COLO829 (cell line): ENCODE data around the gene PPP2R5C.

ENCODE experiments used
- DNase-seq: peaks from one replicate; pipeline ENCODE4 v3.0.0; 2012; ENCODE audit warnings: low spot score

PPP2R5C gene

DNA sequence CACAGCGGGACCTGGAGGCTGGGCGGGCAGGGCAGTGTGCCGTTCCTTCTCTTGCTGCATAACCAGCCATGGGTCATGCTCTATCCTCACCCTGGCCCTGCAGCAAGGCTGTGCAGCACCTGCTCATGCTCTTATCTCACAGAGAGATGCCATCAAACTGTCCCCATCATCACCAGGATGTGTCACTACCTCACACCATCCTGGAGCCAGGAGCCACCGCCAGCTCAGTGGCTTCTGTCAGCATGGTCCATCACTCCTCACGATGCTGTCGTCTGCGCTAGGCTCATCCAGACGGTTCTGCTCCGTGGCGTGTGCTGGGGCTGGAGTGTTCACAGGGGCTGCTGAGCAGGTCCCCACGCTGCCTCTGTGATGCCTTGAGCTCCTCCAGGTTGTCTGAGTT is 125.7 kb downstream of the PPP2R5C start:
- DNase-seq: no peak

DNA sequence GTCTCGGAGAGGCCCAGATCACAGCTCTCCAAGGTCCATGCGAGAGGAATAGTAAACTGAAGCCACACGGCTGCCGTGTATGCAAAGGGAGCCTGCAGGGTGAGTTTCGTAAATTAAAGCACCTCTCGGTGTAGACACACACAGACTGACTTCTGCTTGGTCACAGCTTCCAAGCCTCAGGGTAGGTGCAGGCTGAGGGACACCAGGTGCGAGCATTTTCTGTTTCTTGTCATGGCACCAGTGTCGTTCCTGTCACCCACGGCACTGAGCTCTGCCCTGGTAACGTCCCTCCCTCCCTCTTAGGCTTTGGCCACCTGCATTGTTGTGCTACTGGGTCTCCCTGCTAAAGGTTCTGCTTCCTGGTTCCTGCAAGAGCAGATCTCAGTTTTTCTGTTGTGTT is 126.7 kb downstream of the PPP2R5C start:
- no peak for DNase-seq

DNA sequence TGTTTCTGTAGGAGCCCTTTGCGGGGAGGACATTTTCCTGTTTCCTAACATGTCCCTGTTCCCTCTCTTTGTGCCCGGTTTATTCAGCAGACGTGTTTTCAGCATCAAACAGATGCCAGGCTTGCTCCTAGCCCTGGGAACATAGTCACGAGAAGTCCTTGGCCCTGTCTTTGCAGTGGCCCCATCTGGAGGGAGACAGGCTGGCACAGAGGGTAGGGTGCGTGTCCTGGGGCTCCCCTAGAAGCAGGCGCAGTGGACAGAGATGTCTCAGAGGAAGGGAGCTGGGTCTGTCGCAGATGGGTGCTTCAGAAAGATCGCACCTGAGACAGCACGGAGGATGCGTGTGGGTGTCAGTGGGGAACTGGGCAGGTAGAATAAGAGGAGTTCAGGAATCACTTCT is 127.9 kb downstream of the PPP2R5C start:
- no peak for DNase-seq

DNA sequence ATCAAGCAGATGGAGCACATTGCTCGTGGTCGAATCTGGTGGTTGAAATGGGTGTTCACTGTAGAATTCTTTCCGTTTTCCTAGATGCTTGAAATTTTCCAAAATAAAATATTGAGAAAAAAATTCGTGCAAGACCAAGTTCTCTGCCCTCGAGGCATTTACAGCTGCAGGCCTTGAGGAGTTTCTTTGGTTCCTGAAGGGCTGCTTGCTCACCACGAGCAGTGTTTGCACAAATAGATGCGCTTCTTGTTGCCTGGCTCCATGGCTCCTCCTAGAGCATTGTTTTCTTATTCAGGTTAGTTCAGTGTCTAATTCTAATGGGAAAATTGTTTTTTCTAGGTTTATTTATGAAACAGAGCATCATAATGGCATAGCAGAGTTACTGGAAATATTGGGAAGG is 128.4 kb downstream of the PPP2R5C start:
- no peak for DNase-seq

DNA sequence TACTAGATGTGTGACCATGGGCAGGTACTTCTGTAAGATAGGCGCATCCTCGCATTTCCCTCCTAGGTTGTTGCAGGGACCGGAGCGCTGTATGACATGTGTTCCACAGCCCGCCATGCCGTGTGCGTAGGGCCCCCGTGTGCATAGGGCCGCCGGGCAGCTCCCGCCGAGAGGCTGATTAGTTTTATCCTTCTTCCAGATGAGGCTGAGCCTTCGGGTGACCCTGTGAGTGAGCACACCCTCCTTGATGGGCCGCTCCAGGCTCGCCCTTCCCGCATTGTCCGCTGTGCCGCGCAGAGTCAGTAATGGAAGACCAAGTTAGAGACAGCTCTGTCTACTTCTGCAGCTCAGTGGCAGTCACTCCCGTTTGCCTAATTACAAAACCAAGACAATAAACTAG is 130.0 kb downstream of the PPP2R5C start:
- no peak for DNase-seq

DNA sequence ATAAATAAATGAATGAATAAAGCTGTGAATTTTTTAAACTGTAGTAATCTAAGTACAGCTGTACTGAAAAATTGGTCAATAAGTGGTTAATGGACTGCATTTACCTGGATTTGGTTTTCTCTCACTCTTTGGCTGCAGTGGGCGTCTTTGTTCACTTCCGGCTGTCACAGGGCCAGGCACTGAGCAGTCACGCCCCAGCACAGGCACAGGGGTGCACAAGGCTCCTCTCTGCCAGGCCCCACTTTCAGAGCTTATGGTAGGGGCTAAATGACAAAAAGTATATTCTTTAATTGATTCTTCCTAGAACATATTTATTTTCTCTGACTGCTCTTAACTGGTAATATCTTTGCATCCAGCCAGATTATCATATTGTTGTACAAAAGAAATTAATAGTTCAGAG is 132.2 kb downstream of the PPP2R5C start:
- no peak for DNase-seq

DNA sequence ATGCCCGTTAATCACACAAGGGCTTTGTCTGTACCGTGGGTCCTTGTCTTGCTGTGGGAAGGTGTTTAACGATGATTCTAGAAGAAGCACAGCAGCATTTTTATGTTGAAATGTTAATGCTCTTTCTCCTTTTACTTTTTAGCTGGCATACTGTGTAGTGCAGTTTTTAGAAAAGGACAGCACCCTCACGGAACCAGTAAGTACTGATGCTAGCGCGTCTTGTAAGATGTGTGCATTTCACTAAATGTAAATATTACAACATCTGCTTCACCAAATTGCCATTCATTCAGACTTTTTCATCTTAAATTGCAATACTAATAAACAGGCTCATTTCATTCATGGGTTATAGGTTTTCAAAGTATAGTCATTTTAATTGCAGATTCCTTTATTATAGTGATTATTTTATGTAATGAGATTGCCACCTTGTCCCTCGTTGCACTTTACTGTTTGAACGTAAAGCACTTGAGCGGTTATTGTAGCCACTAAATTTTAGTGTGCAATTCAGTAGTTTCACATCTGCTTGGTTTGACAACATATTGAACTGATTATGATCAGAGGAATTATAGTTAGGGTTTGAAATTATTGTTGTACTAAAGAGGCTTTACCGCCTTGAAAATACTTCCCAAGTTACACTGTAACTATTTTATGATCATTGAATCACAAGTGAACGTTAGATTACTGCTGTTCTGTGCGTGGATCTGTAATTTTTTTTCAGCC is 133.0 kb downstream of the PPP2R5C start:
- no peak for DNase-seq

DNA sequence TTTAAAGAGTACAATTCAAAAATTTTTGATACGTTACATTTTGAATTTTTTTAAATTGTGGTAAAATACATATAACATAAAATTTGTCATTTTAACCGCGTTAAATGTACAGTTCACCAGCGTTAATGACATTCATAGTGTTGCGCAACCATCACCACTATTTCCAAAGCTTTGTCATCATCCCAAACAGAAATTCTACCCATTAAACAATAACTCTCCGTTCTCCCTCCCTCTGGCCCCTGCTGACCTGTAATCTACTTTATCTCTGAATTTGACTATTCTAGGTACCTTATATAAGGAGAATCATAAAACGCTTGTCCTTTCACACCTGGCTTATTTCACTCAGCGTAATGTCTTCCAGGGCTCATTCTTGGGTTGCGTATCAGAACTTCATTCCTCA is 133.7 kb downstream of the PPP2R5C start:
- no peak for DNase-seq

DNA sequence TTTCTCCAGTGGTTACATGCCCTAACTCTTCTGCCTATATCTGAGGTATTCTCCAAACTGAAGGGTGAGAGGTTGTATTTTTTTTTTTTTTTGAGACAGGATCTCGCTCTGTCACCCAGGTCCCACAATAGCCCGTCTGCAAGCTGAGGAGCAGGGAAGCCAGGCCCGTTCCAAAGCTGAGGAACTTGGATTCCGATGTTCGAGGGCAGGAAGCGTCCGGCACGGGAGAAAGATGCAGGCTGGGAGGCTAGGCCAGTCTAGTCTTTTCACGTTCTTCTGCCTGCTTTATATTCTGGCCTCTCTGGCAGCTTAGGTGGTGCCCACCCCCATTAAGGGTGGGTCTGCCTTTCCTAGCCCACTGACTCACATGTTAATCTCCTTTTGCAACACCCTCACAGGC is 135.8 kb downstream of the PPP2R5C start:
- no peak for DNase-seq

DNA sequence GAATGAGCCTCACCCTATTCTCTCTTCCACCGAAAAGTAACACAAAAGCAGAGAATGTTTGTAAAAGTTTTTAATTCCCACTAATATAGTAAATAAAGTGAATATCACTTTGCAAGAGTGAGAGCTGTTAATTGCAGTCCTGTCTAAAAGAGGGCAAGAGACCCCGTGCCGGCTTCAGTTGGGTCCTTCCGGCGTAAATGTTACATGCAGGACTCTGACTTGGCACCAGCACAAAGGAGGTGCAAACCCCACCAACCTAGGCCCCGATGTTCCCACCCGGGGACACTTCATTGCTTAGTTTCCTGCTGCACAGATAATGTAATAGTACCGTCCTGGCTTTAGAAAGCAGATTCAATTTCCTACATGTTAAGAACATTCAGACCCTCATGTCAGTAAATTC is 136.9 kb downstream of the PPP2R5C start:
- DNase-seq: no peak

DNA sequence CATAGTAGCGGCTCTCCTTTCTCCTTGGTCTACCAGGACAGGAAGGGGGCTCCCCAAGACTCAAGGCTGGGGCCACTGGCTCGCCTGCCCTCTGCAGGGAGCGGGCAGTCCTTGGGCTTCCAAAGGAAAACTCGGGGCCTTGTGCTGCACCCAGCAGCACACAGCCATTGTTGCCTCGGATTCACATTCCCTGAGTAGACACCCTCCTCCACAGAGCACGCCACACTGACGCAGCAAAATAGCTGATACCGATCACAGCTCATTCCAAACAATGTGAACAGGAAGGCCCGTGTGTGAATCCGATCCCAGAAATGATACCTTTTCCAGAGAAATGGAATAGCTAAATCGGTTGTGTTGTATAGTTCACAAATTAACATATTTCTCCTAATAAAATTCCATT is 137.8 kb downstream of the PPP2R5C start:
- no peak for DNase-seq

DNA sequence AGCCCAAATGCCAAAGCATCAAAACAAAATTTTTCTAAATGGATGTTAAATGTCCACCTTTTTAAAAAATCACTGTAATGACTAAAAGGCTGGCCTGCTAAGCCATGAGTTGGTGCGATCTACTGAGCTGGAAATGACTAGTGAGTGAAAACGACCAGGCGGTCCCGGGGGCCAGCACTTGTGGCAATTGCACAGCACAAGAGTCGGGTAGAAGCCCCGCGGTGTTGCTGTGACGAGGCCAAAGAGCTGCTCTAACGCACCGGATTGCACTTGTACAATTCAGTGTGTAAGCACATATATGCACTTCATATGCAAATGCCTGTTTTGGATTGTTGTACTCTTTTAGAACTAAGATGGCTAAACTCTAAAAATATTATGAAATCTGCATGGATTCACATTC is 138.7 kb downstream of the PPP2R5C start:
- DNase-seq: no peak

DNA sequence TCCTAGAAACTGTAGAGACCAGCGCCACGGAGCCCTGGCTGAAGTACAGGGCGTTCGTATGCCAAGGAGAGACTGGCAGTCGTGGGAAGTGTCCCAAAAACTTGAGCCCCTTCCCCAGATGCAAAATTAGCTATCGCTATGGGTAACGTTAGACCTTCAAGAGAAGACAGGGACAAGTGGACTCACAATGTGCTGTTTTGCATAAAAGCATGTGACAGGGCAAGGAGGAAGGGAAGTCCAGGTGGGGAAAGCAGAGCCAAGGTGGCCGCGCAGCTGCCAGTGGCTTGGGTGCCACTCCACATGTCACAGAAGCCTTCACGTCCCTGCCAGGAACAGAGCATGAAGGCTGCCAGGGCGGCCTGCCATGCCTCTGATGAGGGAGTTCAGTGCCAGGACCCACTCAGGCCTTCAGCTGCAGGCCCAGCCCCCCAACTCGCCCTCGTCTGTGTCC is 141.6 kb downstream of the PPP2R5C start:
- DNase-seq: no peak

DNA sequence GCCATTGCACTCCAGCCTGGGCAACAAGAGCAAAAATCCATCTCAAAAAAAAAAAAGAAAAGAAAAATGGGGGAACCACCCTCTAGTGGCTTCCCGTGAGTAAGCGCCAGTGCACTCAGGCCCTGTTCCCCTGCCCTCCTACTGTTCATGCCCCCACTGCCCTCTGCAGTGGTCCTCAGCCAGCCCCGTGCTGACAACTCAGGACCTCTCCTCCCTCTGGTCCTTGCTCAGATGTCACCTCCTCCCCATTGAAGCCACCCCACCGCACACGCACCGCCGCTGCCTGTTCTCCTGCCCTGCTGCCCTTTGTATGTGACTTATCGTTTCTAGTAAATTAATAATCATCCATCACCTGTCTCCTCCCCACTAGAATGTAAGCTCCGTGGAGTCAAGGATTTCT is 144.1 kb downstream of the PPP2R5C start:
- DNase-seq: no peak

DNA sequence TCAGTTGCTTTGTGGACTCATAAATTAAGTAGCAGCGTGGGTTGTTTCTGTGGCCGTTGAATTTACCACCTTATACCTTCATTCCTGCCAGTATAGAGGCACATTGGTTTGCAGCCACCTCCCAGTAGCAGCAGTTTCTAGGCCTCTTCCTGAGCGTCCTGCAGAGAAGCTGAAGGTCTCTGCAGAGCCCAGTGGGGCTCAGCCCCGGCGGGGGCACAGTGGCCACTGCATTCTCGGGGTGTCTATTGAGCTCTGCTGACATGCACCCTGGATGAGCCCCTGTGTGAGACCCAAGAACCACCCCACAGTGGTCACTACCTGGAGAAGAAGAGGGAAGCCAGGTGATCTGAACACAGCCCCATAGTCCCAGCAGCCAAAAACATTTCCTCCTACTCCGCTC is 145.1 kb downstream of the PPP2R5C start:
- DNase-seq: no peak

DNA sequence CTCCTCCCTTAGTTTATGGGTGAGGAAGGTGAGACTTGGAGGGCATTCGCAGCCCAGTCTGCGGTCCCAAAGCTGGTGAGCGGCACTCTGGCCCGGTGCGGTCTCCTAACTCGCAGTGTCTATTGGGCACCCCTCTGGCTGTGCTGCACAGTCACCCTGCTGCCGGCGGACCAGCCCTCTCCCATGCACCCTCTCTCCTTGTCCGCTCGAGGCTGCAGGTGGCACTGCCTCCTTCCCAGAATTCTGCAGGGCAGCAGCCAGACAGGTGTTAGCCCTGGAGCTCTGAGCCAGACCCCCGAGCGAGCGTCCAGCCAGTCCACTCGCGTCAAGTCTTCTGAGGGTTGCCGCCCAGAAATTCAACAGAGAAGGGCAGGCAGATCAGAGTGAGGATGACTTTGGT is 146.1 kb downstream of the PPP2R5C start:
- DNase-seq: no peak

DNA sequence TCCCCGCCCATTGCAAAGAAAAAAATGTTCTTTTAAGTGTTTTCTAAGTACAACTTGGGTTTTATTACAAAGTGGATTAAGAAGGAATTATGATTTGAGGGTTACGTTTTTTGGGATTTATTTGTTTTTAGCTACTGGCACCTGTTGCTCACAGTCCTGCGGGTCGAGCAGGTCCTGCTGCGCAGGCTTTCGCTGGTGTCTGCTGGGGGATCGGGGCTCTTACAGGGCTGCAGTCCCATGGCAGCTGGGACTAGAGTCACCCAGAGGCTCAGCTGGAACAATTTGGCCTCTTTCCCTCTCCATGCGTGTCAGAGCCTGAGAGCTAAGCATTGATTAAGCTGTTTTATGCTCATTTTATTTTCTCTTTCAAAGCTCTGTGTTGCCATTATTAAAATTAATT is 147.3 kb downstream of the PPP2R5C start:
- no peak for DNase-seq

DNA sequence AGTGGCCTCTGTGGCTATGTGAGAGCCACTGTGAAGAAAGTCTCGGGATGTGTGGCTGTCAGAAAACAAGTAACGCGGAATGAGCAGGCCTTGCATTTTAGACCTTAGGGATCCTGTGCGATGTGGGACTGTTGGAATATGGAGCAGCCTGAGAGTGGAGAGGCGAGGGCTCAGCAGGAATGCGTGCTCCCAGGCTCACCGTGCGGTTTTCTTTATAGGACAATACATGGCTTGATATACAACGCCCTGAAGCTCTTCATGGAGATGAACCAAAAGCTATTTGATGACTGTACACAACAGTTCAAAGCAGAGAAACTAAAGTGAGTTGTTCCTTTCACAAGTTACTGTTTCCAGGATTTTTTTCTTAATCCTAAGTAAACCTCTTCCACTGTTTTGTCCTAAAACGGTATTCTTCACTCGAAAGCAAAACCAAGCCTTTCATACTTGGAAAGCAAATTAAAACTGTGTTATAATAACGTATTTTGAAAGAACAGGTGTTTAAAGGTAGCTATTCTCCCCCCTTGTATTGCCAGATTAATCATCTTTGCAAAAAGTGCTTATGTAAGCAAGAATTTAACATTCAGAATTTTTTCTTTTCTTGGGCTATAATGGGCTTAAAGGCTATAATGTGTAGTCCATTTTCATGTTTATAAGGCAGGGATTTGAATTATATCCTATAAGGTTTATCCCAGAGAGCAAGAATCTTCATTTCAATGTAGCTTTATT is 148.0 kb downstream of the PPP2R5C start:
- DNase-seq: no peak

DNA sequence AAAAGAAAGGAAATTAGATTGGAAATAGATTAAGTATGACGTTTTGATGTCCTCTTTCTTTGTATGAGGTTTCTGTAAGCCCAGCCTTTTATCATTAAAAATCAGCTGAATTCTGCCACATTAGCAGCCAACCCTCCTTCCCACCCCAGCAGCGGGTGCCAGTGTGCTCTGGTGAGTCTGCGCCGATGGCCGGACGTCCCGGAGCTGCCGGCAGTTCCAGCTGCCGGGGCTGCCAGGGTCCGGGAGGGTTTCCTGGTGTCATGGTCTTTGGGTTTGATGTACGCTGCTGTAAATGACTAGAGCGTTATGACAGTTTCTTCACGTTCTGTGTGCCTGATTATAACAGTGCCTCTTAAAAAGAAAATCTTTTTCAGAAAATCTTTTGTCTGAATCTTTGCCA is 151.3 kb downstream of the PPP2R5C start:
- DNase-seq: no peak

DNA sequence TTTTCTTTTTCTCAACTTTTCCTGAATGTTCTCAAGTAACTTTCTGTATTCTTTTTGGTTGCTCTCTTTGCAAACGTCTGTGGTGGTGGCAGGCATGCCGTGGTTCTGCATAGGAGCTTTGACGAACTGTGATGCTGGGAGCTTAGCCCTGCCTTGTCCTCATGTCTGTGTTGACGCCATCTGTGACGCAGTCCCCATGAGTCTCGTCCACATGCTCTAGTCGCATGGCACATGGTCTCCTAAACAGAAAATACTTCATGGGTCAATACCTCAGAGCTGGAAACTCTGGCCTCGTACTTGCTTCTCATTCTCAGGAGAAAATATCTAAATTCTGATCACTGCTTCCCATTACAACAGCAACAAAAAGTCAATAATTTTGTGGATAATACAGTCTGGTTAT is 152.6 kb downstream of the PPP2R5C start:
- no peak for DNase-seq

DNA sequence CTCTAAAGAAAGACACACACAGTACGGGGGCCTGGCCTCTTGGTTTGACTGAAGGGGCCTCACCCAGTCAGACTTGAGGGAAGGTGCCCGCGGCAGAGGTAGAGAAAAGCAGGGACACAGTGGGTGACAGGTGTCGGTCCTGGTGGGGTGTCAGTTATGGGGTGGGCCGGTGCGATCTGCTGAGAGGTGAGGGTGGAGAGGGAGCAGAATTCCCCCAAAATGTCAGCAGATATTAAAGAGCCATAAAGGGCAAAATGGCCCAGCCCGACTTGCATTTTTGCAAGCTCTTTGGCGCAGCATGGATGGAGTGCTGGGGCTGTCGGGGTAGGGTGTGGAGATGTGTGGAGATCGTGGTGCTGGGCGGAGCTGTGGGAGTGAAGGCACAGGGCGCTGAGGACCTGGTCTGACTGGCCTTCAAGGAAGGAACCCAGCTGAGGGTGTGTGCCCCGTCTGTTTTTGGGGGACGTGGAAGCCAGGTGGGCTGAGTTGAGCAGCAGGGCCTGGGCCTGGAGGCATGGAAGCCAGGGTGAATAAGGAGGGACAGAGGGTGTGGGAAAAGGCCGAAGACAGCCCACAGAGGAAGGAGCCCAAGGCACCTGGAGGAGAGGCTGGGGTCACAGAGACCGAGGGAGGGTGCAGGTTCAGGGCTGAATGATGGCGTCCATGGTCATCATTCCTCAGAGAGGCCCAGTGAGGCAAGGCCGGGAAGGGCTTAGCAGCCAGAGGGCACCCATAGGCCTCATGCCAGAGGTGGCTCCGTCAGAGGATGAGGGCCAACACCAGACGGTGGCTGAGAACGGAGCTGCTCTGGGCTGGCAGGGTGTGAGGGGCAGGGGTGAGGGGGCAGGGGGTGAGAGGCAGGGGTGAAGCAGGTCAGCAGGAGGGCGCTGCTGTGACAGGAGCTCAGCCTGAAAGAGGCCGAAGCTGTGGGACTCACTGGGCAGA is 154.6 kb downstream of the PPP2R5C start:
- no peak for DNase-seq

DNA sequence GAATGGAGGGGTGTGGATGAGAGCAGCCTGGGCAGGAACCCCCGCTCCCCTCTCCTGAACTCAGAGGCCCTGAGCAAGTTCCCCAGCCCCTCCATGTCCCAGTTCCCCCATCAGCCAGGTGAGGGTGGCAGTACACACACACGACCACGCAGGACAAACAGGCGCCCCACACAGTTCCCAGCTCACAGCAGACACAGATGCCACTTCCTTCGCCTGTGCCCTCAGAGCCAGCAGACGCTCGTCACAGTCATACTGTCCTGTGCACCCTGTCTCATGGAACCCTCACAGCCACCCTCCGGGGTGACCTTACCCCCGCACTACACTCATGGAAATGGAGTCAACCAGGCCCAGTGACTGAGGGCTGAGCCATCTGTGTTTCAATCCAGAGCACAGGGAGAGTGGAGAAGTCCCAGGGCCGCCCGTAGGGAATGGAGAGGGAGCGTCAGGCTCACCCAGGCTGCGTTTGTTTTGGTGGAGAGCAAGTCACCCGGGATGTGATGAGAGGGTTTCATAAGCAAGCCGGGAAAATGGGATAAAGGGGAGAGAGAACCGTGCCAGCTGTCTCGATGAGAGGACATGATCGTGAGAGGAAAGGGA is 155.4 kb downstream of the PPP2R5C start:
- DNase-seq: no peak
